SK-N-MC (cell line): ENCODE data around the gene SMTNL2.
"Not testable (repeated sequence)": the region's sequence is repeated elsewhere in the genome, so short reads cannot be mapped to it uniquely, and the experiment has no call there.

ENCODE experiments used
- EZH2 ChIP-seq: fragments of 200-600 bp; sonication (generic); IDR thresholded peaks from one replicate; pipeline ENCODE4 v1.6.1; 2017; ENCODE audit warnings: antibody characterized with exemption
- POLR2AphosphoS5 ChIP-seq: IDR thresholded peaks from 2 replicates; pipeline ENCODE4 v1.6.1; 2012; ENCODE audit warnings: mild to moderate bottlenecking, low read depth, low read length, borderline replicate concordance

DNA sequence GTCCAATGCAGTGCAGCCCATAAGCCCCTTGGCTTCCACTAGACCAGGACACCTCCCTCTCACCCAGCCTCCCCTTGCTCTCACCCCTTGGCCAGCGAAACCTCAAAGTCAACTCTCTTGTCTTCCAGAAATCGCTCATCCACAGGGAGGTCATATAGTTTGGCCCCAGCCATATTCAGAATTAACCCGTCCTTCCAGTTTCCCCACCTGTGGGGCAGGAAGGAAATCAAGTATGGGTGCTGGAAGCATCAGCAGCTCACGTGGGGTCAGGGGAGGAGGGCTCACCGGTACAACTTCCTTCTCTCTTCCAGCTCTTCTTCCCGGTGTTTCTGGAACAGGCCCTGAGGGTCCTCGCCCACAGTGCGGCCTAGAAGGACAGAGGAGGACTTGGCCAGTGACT is 54.4 kb downstream of the SMTNL2 start:
- not testable (repeated sequence) for TF ChIP-seq EZH2, POLR2AphosphoS5
